HepG2 (cell line): ENCODE data around the gene TMPRSS15.
"Not testable (repeated sequence)": the region's sequence is repeated elsewhere in the genome, so short reads cannot be mapped to it uniquely, and the experiment has no call there.

Experiments
- ARHGAP35 ChIP-seq: sonication (generic); formaldehyde crosslinking; IDR thresholded peaks from 2 replicates; pipeline ENCODE4 v1.9.0; 2022; ENCODE audit warnings: mild to moderate bottlenecking, inconsistent platforms, moderate library complexity, missing genetic modification reagents, borderline replicate concordance
- CEBPB ChIP-seq: IDR thresholded peaks from 2 replicates; pipeline ENCODE4 v1.6.1; 2011; ENCODE audit warnings: low read depth, low read length, improper control_type of control experiment, borderline replicate concordance
- DR1 ChIP-seq: sonication (generic); formaldehyde crosslinking; IDR thresholded peaks from 2 replicates; pipeline ENCODE4 v1.8.0; 2021; ENCODE audit warnings: mild to moderate bottlenecking, missing genetic modification reagents, inconsistent platforms
- EP300 ChIP-seq, 3 experiments: sonication (generic) in 1 of 3; formaldehyde crosslinking in 1 of 3; IDR thresholded peaks; 2 replicates each; pipeline versions ENCODE4 v1.5.1 to v1.6.1; 2011 to 2020; ENCODE audit warnings: low read depth in 2 of 3, low read length in 2 of 3, borderline replicate concordance in 1 of 3, improper control_type of control experiment in 1 of 3, mild to moderate bottlenecking in 1 of 3, missing genetic modification reagents in 1 of 3, moderate library complexity in 1 of 3
- MXI1 ChIP-seq: IDR thresholded peaks from 3 replicates; pipeline ENCODE4 v1.6.1; 2012; ENCODE audit warnings: low read depth, low read length, inconsistent platforms, borderline replicate concordance
- PHB2 ChIP-seq: fragments of 450-650 bp; IDR thresholded peaks from 2 replicates; pipeline ENCODE4 v1.6.1; 2018; ENCODE audit not compliant: partially characterized antibody
- POLR2A ChIP-seq, 2 experiments: IDR thresholded peaks; 2 replicates each; pipeline ENCODE4 v1.6.1; 2011; ENCODE audit warnings: low read depth in 2 of 2, low read length in 2 of 2, mild to moderate bottlenecking in 1 of 2, moderate library complexity in 1 of 2; ENCODE audit not compliant: insufficient read depth in 1 of 2
- PRPF4 ChIP-seq: fragments of 200-400 bp; formaldehyde crosslinking; IDR thresholded peaks from 2 replicates; pipeline ENCODE4 v1.6.1; 2016; ENCODE audit warnings: low read length, low read depth; ENCODE audit not compliant: poor library complexity, severe bottlenecking
- TBL1XR1 ChIP-seq: fragments of 150-350 bp; IDR thresholded peaks from 2 replicates; pipeline ENCODE4 v1.6.1; 2014; ENCODE audit warnings: borderline replicate concordance, low read length; ENCODE audit not compliant: partially characterized antibody
- ZFP37 ChIP-seq: sonication (generic); formaldehyde crosslinking; IDR thresholded peaks from 2 replicates; pipeline ENCODE4 v1.4.0; 2020; ENCODE audit warnings: missing genetic modification reagents, borderline replicate concordance
- TF ChIP-seq, protein P1 (sequence below): sonication (generic); formaldehyde crosslinking; IDR thresholded peaks from 2 replicates; pipeline ENCODE4 v1.8.0; 2022; ENCODE audit warnings: low read depth, missing genetic modification reagents
- TF ChIP-seq, protein P2 (sequence below): sonication (generic); formaldehyde crosslinking; IDR thresholded peaks from 2 replicates; pipeline ENCODE4 v1.5.0; 2020; ENCODE audit warnings: mild to moderate bottlenecking, missing genetic modification reagents, moderate library complexity

DNA sequence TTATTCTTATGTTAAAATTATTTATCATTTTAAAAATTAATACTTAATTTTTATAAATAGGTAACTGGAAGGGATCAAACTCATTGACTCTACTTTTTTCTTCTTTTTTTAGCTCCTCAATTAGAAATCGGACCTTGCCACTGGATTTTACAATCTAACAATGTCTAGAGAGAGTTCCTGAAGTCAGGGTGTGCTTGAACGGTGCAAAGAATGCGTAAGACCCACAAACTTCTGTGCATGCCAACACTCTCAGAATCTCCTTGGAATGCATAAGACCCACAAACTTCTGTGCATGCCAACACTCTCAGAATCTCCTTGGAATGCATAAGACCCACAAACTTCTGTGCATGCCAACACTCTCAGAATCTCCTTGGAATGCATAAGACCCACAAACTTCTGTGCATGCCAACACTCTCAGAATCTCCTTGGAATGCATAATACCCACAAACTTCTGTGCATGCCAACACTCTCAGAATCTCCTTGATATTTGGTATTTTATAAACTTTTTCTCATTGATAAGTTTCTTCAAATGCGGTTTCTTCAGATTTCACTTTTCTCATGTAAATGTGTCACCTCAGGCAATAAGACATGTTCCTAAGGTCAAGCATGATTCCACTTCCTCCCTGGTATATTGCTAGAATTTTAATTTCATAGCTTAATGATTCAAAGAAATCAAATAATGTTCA, 20.5 kb downstream of the TMPRSS15 start:
- TF ChIP-seq ZFP37 (CRISPR knock-in tag); EP300 (IDR thresholded peaks at IDR 0.05; ENCODE audit: low read depth in 2 of 2, low read length in 2 of 2); EP300 (CRISPR knock-in tag; IDR thresholded peaks at IDR 0.05; ENCODE audit: borderline replicate concordance); POLR2A (IDR thresholded peaks at IDR 0.05; ENCODE audit: insufficient read depth in 1 of 2, low read depth in 2 of 2, low read length in 2 of 2); MXI1; DR1 (CRISPR knock-in tag); PRPF4; PHB2; CEBPB; TBL1XR1; ARHGAP35 (CRISPR knock-in tag): not testable (repeated sequence)
- TF ChIP-seq, protein P1, sequence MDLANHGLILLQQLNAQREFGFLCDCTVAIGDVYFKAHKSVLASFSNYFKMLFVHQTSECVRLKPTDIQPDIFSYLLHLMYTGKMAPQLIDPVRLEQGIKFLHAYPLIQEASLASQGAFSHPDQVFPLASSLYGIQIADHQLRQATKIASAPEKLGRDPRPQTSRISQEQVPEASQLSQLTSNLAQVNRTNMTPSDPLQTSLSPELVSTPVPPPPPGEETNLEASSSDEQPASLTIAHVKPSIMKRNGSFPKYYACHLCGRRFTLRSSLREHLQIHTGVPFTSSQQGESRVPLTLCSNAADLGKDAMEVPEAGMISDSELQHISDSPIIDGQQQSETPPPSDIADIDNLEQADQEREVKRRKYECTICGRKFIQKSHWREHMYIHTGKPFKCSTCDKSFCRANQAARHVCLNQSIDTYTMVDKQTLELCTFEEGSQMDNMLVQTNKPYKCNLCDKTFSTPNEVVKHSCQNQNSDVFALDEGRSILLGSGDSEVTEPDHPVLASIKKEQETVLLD = not testable (repeated sequence)
- TF ChIP-seq, protein P2, sequence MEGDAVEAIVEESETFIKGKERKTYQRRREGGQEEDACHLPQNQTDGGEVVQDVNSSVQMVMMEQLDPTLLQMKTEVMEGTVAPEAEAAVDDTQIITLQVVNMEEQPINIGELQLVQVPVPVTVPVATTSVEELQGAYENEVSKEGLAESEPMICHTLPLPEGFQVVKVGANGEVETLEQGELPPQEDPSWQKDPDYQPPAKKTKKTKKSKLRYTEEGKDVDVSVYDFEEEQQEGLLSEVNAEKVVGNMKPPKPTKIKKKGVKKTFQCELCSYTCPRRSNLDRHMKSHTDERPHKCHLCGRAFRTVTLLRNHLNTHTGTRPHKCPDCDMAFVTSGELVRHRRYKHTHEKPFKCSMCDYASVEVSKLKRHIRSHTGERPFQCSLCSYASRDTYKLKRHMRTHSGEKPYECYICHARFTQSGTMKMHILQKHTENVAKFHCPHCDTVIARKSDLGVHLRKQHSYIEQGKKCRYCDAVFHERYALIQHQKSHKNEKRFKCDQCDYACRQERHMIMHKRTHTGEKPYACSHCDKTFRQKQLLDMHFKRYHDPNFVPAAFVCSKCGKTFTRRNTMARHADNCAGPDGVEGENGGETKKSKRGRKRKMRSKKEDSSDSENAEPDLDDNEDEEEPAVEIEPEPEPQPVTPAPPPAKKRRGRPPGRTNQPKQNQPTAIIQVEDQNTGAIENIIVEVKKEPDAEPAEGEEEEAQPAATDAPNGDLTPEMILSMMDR (CRISPR knock-in tag) = not testable (repeated sequence)
